ENCODE data around the gene ASCC3.

Gene ASCC3

DNA sequence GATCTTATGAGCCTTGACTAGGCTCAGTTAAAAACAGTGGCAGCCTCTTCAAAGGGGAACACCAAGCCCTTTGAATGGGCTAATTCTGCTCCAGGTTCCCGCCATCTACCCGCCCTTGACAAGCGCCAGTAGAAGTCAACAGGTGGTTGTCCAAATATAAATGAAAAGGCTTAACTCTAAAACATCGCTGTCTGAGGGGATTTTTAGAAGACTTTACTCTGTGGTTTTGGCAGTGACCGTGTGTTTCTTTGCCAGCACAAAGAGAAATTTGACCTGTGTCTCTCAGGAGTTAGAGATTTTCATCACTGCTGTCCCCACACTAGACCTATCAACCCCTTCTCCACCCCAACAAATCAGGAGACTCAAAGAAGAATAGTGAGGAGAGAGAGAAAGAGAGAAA is 396.7 kb downstream of the ASCC3 start:
- DNase-seq, result no peak

GRCh38 chr6:100482698-100483097 is 398.4 kb downstream of the ASCC3 start:
- no peak for DNase-seq

DNA sequence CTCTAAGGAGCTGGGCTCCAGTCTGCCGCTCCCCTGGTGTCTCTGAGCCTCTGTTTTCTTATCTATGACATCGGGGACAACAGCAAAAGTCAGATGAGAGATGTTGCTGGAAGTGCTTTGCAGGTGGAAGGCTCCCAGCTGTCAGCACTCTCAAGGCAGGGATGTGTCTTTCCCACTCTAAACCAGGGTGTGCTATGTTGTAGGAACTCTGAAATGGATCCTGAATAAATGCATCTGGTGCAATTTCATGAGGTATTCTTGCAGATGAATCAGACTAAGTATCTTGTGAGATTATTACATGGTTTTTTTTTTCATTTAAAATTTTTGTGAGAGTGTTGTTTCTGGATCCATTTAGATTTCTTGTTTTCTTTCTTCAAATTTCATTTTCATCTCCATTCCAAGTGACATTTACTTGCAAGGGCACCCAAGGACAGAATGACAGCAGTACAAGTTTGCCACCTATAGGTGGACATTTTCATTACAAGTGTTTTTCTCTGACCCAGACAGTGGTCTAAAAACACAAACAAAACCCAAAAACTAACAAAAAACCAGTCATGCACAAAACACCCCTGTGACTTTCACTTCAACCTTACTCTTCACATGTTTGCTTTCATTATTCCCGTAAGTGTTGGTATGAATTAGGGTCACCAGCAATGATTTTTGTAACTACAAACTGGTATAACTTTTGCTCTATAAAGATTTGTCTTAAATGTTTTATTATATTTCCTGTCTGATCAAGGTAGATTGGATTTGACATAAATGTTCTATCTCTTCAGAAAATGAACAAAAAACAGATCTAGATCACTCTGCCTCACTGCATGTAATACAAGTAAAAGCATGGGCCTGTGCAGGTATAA is 401.7 kb downstream of the ASCC3 start:
- no peak for DNase-seq

- no peak for DNase-seq
Measured at GRCh38 chr6:100475554-100476320, 405.4 kb downstream of the ASCC3 start.

- no peak for DNase-seq
Measured at GRCh38 chr6:100473182-100473581, 407.9 kb downstream of the ASCC3 start.

DNA sequence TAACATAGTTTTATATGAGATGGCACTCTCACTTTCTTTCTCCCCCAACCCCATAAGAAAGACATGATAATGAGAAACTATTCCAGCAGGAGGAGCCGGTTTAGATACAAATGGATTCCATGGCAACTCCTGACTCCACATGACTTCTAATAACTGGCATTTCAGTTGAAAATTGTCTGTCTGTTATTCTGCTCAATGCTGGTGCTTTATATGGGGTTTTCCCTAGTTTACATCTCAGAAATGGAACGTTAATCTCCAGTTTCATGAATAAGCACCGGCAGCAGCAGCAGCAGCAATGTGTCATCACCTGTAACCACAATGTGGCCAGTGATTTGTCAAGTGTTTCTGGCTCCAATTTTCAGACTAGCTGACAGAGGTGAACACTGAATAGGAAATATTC is 408.5 kb downstream of the ASCC3 start:
- no peak for DNase-seq

GRCh38 chr6:100470422-100471120 is 410.6 kb downstream of the ASCC3 start:
- no peak for DNase-seq

GRCh38 chr6:100469101-100469859 is 411.8 kb downstream of the ASCC3 start:
- DNase-seq, result no peak

- DNase-seq, result no peak
Measured at GRCh38 chr6:100468016-100468622, 413.0 kb downstream of the ASCC3 start.

GRCh38 chr6:100467129-100468015 is 413.8 kb downstream of the ASCC3 start:
- peak in 1 of 2 experiments; percentile 10 for DNase-seq

DNA sequence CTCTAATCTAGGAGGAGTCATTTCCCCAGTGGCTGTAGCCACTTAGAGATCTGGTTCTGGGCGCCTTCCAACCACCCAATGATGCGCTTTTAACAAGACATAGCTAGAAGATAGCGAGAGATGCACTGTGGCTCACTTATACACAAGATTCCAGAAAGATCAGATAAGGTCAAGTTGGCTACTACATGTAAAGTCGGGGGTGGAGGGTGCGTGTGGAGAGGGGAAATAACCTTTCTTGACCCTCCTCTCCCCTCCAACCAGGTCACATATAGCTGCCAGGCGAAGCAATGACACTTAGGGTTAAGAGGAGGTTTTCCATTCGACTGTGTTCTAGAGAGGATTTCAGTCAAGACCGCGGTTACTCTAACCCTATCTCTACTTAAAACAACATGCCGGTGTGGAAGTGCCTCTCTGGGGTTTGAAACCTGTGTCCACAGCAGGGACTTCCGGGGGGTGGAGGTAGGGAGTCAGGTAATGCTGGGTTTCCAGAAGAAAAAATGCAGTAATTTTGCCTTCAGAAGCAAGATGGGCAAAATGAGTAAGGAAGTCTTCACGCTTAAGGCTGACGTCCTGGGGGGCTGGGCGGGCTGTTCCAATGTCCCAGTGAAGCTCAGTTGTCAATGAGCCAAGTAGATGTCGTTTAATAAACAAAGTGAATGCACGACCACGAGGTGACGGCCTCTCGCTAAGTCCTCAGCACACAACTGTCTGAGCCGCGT is 414.6 kb downstream of the ASCC3 start:
- DNase-seq, result no peak

DNA sequence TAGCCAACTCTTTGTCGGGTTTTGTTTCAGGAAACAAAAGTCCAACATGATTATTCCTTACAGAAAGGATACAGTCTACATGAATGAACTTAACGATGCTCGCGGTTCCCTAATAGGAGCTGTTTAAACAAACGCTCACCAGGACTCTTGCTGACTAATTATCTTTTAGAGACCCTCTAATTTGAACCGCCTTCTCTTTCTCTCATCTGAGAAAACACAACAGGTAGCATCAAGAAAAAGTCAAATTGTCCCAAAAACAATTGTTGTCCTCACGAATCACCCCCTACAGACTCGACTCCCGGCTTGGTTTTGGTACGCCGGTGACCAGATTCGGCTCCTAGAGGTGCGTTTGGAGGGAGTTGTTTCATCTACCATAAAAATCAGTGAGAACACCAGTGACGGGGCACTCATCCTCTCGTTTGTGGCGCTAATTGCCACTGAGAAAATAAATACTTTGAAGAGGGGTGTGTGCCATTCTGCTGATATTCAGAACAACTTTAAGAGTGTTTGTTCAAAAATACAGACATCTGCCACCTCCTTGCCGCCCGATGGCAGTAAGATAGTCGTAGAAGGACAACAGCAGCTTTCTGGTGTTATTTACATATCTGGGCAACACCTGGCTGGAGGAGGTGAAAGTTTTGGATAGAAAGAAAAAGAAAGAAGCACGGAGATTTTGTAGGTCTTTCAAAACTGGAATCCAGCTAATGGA is 415.3 kb downstream of the ASCC3 start:
- DNase-seq, result no peak

DNA sequence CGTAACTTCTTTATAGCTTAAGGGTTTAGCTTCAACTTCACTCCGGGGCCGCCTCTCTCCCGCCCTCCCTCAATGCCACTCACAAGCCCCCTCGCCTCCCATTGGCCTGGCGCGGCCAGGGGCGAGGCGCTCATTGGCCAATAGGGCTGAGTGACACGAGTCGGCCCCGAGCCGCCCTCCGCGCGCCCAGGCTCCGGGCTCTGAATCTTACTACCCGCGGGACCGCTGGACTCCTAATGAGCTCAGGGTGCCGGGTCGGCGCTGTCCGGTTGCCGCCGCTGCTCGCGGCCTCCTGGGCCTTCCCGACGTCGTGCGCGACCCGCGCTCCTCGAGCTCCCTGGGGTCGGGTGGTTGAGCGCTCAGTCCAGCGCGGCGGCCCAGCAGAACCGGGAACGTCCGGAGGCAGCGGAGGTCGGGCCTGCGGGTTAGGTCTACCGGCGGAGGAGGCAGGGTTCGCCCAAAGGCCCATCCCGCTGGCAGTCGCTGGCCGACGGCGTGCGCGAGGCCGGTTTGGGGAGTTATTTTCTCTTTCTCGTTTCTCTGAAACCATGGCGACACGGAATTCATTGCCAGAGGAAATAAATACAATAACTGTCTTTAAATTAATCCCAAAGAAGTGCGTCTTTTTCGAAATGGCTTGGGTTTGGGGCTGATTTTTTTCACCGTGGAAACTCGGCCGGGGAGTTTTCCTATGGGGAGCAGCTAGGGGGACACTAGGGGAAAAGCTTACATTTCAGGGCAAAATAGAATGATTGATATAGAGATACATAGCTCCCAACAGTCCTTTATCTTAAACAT is 416.0 kb downstream of the ASCC3 start, which contains the start of gene SIM1:
Gene SIM1, minus strand, starts transcription at position 19 of the 798 bp plus-strand sequence. CDS start 1,453 bp downstream, outside the sequence.
- no peak for DNase-seq

GRCh38 chr6:100464162-100464851 is 416.8 kb downstream of the ASCC3 start:
- no peak for DNase-seq

GRCh38 chr6:100463630-100464161 is 417.4 kb downstream of the ASCC3 start:
- DNase-seq, result no peak

GRCh38 chr6:100462706-100463629 is 418.2 kb downstream of the ASCC3 start:
- DNase-seq, result no peak
